KBM-7 (cell line): ENCODE results near the gene GLYATL3.
A peak's percentile ranks its signal among the peaks of the same experiment; 100 is the strongest.

Experiments
- DNase-seq: peaks from one replicate; pipeline ENCODE4 v3.0.0-alpha.2; 2015
- in situ Hi-C: fragments of 300-500 bp; cut with MboI; formaldehyde crosslinking; loops from 2 replicates; pipeline ENCODE4 v1.14.3; 2020; ENCODE audit warnings: low sequenced_read_pairs, low pct_unique_long_range_greater_than_20kb, mixed read lengths

GLYATL3 gene

DNA sequence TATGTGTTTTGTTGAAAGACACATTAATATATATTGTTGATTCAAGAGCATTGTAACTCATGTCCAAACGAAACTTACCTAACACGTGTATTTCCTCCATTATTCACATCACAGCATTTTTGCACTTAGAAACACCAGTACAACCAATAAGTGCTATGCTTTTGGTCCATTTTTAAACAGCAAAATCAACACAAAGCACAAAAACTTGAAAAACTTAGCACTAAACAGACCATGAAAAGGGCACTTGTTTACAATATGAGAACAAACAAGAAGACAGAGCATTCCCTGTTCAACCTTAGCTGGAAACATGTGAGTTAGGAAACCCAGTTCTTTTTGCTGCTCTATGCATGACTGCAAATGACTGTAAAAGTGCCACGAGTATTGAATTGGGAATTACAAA, 9.6 kb downstream of the GLYATL3 start:
- in situ Hi-C loops = no loop called here
- no peak for DNase-seq

DNA sequence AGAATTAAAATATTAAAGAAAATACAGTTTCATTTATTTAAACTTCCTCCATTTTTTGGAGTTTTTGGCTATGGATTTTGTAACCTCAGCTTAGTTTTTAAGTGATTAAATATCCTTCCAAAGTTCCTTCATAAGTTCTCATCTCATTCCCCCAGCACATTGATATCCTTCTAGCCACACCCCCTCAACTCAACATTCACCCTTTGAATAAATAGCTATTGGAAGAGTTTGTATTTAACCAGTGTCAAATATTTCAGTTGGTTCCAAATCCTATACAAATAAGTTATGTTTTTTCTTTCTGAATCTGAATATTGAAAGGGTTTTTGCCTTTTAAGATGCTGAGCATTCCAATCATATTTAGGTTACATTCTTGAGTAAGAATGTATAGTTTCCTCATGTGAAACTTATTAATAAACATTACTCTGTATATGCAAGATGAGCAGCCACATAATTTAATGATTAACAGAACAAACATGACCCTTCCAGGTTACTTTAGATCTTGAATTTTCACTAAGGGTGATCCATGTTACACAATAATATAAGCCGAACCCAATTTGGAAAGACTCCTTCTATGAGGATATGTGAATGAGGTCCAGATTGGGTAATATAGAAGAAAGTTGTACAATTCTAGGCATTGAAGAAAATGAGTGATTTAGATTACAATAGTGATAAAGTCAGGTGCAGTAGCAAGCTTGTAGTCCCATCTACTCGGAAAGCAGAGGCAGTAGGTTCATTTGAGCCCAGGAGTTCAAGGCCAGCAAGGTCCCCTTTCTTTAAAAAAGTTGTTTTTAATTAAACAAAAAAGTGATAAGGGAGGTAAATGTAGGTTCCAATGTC, 13.6 kb downstream of the GLYATL3 start:
- DNase-seq = no peak
- in situ Hi-C loops = no loop called here

DNA sequence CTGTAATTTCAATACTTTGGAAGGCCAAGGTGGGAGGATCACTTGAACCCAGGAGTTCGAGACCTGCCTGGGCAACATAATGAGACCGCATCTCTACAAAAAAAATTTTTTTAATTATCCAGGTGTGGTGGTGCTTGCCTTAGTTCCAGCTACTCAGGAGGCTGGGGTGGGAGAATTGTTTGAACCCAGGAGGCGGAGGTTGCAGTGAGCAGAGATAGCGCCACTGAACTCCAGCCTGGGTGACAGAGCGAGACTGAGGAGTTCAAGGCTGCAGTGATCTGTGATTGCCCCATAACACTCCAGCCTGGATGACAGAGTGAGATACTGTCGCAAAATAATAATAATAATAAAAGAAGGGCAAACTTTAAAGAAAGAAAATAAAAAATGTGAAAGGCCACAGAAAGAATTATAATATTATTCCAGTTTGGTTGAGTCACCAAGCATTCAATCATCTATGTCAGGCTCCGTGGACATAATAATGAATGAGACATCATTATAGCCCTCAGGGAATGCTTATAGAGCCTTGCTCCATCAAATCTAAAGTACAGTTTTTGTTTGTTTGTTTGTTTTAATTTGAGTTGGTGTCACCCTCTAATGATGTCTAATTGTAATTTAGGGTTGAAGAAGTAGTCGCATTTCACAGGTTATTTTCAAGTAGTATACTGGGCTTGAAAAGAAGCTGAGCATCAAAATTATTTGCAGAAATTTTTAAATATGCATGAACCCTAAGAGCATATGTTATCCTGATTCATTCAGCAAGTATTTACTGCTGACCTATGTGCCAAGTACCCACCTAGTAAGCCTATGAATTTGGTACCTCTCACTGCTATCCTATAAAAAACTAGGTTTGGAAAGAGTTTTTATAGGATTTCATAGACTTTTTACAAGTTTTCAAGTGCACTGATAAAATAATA, 15.1 kb downstream of the GLYATL3 start:
- in situ Hi-C loops = no loop called here

DNA sequence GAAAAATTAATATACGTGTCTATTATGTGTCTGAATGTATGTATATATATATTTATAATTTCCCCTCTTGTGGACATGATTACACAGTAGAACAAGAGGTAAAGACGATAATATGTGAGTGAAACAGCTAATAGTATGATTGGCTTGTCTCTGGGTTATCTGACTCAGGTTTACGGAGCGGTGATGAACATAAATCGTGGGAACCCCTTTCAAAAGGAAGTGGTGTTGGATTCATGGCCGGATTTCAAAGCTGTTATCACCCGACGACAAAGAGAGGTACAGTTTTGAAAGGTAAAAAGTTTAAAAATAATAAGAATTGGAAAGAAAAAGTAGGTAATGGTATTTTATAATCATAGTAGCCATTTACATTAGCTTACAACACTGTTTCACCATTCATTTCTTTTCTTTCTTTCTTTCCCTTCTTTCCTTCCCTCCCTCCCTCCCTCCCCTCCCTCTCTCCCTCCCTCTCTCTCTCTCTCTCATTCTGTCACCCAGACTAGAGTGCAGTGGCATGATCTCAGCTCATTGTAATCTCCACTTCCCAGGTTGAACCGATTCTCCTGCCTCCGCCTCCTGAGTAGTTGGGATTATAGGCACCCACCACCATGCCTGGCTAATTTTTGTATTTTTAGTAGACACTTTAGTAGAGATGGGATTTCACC, 15.9 kb downstream of the GLYATL3 start:
- in situ Hi-C loops = no loop called here
- no peak for DNase-seq

More for the DNA sequence above, 15.1 kb downstream of the GLYATL3 start:
- no peak for DNase-seq

DNA sequence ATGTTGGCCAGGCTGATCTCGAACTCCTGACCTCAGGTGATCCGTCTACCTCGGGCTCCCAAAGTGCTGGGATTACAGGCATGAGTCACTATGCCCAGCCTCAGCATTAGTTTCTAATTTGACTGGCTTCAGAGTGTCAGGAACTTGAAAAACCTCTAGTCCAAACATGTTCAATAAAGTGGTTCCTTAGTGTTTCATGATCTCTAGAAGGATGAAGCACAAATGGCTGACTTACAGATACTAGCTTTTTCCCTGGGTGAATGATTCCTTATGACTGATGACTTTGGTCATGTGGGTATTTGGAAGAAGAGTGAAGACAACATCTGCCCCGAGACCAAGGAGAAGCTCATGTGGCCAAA, 16.4 kb downstream of the GLYATL3 start:
- in situ Hi-C loops = no loop called here
- DNase-seq = no peak

DNA sequence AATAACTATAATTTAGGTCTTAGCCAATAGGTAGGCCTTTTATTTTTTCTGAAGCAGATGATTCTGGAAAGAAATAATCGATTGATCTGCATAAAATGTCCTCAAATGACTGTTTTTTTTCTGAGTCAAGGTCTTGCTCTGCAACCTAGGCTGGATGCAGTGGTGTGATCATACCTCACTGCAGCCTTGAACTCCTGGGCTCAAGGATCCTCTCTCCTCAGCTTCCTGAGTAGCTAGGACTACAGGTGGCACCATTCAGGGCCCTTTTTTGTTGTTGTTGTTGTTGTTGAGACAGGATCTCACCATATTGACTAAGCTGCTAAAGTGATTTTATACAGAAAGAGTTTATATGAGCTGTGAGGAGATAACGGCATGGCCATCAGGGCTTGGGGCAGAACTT, 18.2 kb downstream of the GLYATL3 start:
- no peak for DNase-seq
- in situ Hi-C loops = no loop called here

DNA sequence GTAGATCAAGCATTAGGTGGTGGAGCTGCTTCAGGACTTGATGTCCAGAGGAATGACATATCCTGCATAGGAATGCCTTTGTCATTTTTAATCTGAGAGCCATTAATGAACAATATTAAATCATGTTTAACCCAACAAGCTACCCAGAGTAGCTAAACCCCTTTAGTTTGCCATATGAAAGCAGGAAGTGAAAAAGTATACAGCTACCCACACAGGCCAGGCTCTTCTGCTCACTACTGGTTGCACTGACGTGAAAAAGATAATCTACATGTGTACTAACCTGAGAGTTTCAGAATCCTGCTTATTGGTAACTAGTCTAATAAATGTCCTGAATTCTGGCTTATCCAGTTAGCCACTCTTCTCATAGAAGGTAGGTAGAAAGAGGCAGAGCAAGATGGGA, 19.9 kb downstream of the GLYATL3 start:
- in situ Hi-C loops = no loop called here
- DNase-seq = no peak

DNA sequence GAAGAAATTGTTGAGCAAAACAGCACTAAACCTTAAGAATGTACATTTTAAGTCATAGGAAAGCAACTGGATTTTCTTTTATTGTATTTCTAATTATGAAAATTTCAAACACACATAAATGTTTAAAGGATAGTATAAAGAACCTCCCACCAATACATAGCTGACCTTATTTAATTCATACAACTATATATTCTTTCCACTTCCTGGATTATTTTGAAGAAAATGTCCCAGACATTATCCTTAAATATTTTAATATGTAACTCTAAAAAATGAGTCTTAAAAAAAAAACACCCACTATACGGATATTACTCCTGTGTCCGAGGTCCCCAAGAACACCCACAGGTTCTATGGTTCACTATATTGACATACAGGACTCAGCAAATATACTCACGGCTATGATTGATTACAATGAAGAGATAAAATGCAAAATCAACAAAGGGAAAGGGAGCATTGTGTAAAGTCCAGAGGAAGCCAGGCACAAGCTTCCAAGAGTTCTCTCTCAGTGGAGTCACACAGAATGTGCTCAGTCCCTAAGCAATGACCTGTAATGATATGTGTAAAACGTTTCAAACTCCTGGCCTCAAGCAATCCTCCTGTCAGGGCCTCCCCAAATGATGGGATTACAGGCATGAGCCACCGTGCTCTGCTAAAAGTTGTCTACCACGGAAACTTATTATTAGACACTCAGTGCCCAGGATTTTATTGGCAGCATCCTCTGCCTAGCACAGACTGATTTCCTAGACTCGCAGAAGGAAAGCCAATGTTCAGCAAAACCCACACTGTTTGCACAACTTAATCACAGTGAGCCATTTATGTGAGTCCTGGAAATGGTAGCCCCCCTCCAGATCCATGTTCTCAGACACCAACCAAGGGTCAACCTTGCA, 23.2 kb downstream of the GLYATL3 start:
- DNase-seq = no peak
- in situ Hi-C loops = no loop called here

DNA sequence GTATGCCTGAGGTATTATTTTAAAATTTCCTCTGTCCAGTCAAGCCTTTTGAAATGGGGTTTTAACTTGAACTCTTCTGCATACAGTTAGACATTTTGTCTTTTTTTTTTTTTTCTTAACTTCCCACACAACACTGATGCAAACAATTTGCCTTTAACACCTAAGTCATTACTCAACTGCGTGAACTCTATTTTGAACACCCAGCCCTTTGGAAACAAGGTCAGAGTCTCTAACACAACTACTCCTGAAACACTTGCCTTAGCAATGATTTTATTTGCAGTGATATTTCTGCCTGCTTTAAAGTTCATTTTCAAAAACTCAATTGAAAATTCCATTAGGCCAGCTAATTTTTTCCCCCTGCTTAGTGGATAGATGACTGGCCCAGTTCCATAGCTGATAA, 24.2 kb downstream of the GLYATL3 start:
- DNase-seq = no peak
- in situ Hi-C loops = no loop called here

DNA sequence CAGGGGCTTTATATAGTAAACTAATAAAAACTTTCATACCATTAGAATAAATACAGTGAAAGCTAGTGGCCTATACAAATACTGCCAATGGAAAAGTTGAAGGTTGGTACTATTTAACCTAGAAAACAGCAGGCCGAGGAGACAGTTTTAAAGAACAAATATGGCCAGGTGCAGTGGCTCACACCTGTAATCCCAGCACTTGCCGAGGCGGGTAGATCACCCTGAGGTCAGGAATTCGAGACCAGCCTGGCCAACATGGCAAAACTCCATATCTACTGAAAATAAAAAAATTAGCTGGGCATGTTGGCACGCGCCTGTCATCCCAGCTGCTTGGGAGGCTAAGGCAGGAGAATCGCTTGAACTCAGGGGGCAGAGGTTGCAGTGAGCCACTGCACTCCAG, 24.8 kb downstream of the GLYATL3 start:
- in situ Hi-C loops = no loop called here
- DNase-seq = no peak

DNA sequence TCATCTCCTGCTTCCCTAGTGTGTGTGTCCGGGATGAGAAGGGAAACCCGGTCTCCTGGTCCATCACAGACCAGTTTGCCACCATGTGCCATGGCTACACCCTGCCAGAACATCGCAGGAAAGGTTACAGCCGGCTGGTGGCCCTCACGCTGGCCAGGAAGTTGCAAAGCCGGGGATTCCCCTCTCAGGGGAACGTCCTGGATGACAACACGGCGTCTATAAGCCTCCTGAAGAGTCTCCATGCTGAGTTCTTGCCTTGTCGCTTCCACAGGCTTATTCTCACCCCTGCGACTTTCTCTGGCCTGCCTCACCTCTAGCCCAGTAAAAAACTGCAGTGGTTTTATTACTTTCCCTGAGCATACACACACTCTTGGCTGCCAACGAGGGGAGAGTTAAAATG, 26.9 kb downstream of the GLYATL3 start:
- DNase-seq = no peak

DNA sequence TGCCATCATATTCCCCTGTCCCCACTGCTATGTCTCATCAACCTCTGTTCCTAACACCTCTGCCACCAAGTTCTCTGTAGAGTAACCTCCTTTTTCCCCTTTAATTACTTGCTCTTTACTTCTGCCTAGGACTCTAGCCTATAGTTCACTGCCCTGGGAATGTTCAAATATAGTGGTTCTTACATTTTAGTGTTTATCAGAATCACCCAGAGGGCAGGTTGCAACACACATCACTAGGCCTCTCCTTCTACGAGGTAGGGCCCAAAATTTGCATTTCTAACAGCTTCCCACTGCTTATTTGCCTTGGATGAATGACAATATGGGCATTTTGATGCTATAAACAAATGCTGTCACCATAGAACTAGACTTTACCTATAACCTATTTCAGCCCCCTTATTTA, 27.6 kb downstream of the GLYATL3 start:
- in situ Hi-C loops = no loop called here
- no peak for DNase-seq

More for the DNA sequence above, 26.9 kb downstream of the GLYATL3 start:
- in situ Hi-C loops = no loop called here

DNA sequence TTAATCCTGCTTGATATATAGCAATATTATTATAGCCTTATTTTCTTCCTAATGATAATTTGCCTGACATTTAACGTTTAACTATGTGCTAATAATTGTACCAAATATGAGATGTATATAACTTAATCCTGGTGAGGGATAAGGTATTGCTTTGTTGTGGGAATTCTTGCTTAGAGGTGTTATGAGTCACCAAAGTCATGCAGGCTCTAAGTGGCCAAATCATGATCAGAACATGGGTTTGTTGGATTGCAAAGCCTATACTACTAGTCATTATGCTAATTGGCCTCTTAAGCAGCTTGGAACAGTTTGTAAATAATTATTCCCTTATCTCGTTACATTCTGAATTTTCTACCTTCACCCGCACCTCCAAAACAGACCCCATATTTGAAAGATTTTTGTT, 28.8 kb downstream of the GLYATL3 start:
- DNase-seq = no peak
- in situ Hi-C loops = no loop called here

DNA sequence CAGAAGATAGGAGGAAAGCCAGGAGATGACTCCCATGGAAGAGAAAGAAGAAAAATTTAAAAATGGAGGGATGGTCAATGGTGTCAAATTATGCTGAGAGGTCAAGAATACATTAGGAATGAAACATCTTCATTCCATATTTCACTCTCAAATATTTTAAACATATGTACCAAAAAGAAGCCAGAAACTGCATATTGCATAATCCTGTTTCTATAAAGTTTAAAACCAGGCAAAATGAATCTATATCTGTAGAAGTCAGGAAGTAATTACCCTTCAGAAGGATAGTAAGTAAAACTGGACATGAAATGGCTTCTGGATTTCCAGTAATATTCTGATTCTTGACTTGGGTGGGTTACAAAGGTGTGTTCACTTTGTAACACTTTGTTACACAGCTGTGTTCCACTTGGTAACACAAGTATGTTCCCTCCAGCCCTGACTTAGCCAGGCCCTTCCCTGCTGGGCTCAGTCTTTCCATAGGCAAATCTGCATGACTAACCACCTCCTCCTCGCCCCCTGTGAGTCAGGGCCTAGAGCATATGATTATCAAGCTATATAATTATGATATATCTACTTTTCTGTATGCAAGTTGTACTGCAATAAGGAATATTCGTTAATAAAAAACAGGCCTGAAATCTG, 30.5 kb downstream of the GLYATL3 start:
- DNase-seq = no peak
- in situ Hi-C loops = no loop called here

DNA sequence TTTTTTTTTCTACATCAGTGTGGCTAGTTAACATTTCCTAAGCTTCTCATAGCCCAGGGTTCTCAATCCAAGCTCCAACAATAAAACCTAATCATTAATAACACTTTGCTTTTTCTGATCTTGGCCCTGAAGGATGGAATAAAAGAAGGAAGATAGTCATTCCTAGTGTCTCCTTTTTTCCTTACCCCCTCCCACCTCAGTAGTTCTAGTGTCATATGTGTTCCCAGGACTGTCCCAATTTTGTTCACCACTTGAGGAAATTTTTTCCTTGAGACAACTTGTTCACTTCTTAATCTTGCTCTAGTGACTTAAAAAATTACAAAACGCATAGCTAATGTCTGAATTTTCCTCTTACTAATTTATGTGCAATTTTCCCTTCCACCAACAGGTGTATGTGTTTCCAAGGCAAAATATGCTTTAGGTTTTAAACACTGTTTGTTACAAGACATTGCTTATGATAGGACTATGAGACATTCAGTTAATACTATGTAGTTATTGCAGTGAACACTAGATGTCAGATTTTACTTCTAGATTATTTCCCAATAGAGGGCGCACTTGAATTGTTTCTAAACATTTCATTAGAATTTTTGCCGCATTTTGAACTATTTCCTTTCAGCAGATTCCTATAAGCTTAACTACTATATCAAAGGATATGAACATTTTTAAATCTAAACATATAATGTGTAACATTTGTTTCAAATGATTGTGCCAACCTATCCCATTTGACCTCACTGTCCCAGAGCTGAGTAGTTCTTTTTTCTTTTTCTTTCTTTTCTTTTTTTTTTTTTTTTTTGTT, 32.2 kb downstream of the GLYATL3 start:
- in situ Hi-C loops = no loop called here
- DNase-seq = peak; percentile 78

DNA sequence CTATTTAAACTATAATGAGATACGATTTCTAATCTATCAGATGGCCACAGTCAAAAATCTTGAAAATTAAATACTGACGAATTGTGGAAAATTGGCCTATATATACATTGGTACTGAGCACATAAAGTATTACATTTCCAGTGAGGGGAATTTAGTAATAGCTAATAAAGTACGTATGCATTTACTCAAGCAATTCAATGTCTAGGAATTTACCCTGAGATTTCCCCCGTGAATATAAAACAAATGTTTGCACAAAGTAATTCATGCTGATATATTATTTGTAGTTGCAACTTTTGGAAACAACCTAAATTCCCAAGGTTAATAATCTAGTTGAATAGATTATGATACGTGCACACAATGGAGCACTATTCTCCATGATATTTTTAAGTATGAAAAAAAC, 36.1 kb downstream of the GLYATL3 start:
- no peak for DNase-seq
- in situ Hi-C loops = no loop called here

DNA sequence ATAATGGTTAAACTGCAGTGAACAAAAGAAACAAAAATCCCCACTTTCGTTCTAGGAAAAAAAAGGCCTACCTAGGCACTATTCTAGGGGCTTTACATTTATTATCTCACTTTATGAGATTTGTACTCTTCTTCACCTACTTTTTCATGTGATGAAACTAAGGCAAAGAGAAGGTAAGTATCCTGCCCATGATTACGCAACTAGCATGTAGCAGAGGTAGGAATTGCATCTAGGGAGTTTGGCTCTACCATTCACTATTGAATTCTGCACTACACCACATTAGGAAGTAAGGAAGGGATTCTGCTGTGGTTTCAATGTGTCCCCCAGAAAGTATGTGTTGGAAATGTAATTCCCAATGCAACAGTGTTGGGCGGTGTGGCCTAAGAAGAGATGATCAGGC, 39.4 kb downstream of the GLYATL3 start:
- DNase-seq = no peak
- in situ Hi-C loops = no loop called here

DNA sequence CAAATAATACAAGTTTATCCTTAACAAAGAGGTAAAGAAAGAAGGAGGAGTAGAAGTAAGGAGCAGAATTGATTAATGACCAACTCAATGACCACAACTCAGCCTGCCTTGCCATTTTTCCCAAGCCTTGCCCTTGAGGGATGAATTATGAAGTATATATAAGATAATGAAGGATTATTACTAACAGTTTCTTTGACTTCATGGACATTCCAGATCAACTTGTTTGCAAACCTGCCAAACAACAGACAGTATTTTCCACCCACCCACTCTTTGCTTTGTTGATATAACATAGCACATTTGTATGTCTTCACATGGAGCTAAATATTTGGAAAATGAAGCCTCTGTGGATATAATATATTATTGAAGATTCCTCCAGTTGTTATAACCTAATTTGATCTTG, 40.9 kb downstream of the GLYATL3 start:
- DNase-seq = no peak
- in situ Hi-C loops = no loop called here
